CD14-positive monocyte (primary cell): ENCODE data around the gene CSGALNACT2. TPM values are rescaled to one million over a fixed set of nuclear protein-coding genes. Genes with fewer than 3 reads are reported as not detected.

Experiments used
- DNase-seq, 3 donors: peaks; one replicate each; pipeline ENCODE4 v3.0.0-alpha.2; 2011 to 2022
- H2AFZ ChIP-seq: 2 replicates; pipeline ENCODE4 v1.6.0; 2012; ENCODE audit warnings: mild to moderate bottlenecking, low read depth, low read length, inconsistent platforms; ENCODE audit not compliant: insufficient read depth, poor library complexity, severe bottlenecking
- H3K27ac ChIP-seq, 2 donors: 1 replicate in 1 of 2; 2 replicates in 1 of 2; pipeline ENCODE4 v1.5.1; 2012 to 2013; ENCODE audit warnings: low read length in 2 of 2, control low read depth in 1 of 2, inconsistent platforms in 1 of 2, low read depth in 1 of 2, mild to moderate bottlenecking in 1 of 2
- H3K27me3 ChIP-seq, 2 donors: one replicate each; pipeline versions ENCODE4 v1.6.0 to v1.6.1; 2011 to 2013; ENCODE audit warnings: low read length in 2 of 2; ENCODE audit not compliant: control insufficient read depth in 2 of 2, insufficient read depth in 2 of 2
- H3K36me3 ChIP-seq, 2 donors: replicated peaks in 1 of 2; 1 replicate in 1 of 2; 2 replicates in 1 of 2; pipeline versions ENCODE4 v1.5.1 to v1.6.1; 2012 to 2013; ENCODE audit warnings: low read length in 2 of 2, control low read depth in 1 of 2, inconsistent platforms in 1 of 2, mild to moderate bottlenecking in 1 of 2; ENCODE audit not compliant: insufficient read depth in 2 of 2, control insufficient read depth in 1 of 2
- H3K4me1 ChIP-seq, 2 donors: 1 replicate in 1 of 2; 2 replicates in 1 of 2; pipeline versions ENCODE4 v1.5.1 to v1.6.1; 2012 to 2013; ENCODE audit warnings: low read length in 2 of 2, control low read depth in 1 of 2, inconsistent platforms in 1 of 2, mild to moderate bottlenecking in 1 of 2, moderate library complexity in 1 of 2; ENCODE audit not compliant: insufficient read depth in 2 of 2, control insufficient read depth in 1 of 2
- H3K4me2 ChIP-seq: replicated peaks from 2 replicates; pipeline ENCODE3; 2012; ENCODE audit warnings: low read length, moderate library complexity, mild to moderate bottlenecking; ENCODE audit not compliant: poor library complexity, severe bottlenecking; ENCODE audit errors: extremely low read depth
- H3K4me3 ChIP-seq, 3 experiments: fragments of 200-600 bp in 1 of 3; sonication (generic) in 1 of 3; replicated peaks in 1 of 3; 1 replicate in 2 of 3; 2 replicates in 1 of 3; pipeline ENCODE4 v1.5.1; 2011 to 2013; ENCODE audit warnings: low read length in 3 of 3, mild to moderate bottlenecking in 3 of 3, control low read depth in 2 of 3, low read depth in 2 of 3, inconsistent platforms in 1 of 3, moderate library complexity in 1 of 3
- H3K79me2 ChIP-seq: 2 replicates; pipeline ENCODE4 v1.6.0; 2012; ENCODE audit warnings: mild to moderate bottlenecking, control low read depth, inconsistent platforms, low read length, moderate library complexity; ENCODE audit not compliant: insufficient read depth
- H3K9ac ChIP-seq: 2 replicates; pipeline ENCODE4 v1.6.0; 2017; ENCODE audit warnings: low read length, mild to moderate bottlenecking; ENCODE audit not compliant: insufficient read depth, poor library complexity, severe bottlenecking
- H3K9me3 ChIP-seq, 2 donors: replicated peaks in 1 of 2; 1 replicate in 1 of 2; 2 replicates in 1 of 2; pipeline versions ENCODE4 v1.5.1 to v1.6.1; 2012 to 2013; ENCODE audit warnings: low read length in 2 of 2, control low read depth in 1 of 2; ENCODE audit not compliant: control insufficient read depth in 1 of 2, insufficient read depth in 1 of 2
- H4K20me1 ChIP-seq: 2 replicates; pipeline ENCODE4 v1.6.0; 2012; ENCODE audit warnings: mild to moderate bottlenecking, low read length, control low read depth, moderate library complexity; ENCODE audit not compliant: insufficient read depth
- H3K27ac Mint-ChIP-seq, 7 donors: one replicate each; pipeline ENCODE4 v1.8.0; 2020; ENCODE audit warnings: mild to moderate bottlenecking in 7 of 7, mixed read lengths in 7 of 7, moderate library complexity in 6 of 7, inconsistent platforms in 2 of 7
- H3K27me3 Mint-ChIP-seq, 3 donors: one replicate each; pipeline ENCODE4 v1.8.0; 2021 to 2022; ENCODE audit warnings: low read depth in 3 of 3, mild to moderate bottlenecking in 3 of 3, mixed read lengths in 3 of 3, moderate library complexity in 3 of 3, inconsistent platforms in 1 of 3
- H3K36me3 Mint-ChIP-seq, 2 donors: one replicate each; pipeline ENCODE4 v1.8.0; 2020; ENCODE audit warnings: mixed read lengths in 2 of 2, inconsistent platforms in 1 of 2, mild to moderate bottlenecking in 1 of 2
- H3K4me1 Mint-ChIP-seq: one replicate; pipeline ENCODE4 v1.8.0; 2020; ENCODE audit warnings: mild to moderate bottlenecking, mixed read lengths
- H3K4me3 Mint-ChIP-seq, 2 donors: one replicate each; pipeline ENCODE4 v1.8.0; 2020; ENCODE audit warnings: mild to moderate bottlenecking in 2 of 2, mixed read lengths in 2 of 2, moderate library complexity in 1 of 2
- H3K9me3 Mint-ChIP-seq, 7 donors: one replicate each; pipeline ENCODE4 v1.8.0; 2020 to 2022; ENCODE audit warnings: mixed read lengths in 7 of 7, mild to moderate bottlenecking in 6 of 7, moderate library complexity in 6 of 7, inconsistent platforms in 2 of 7
- WGBS: methylation state at CpG from one replicate; pipeline ENCODE4 v1.1.5; 2013; ENCODE audit warnings: missing lambda C conversion rate; ENCODE audit not compliant: insufficient coverage; 5-methylcytosine and 5-hydroxymethylcytosine counted together
- intact Hi-C, 2 donors: fragments of 100-400 bp; cut with micrococcal nuclease; formaldehyde crosslinking; loops; one replicate each; pipeline versions ENCODE4 v1.15.0 to v1.15.1; 2023
- polyA plus RNA-seq, 3 donors: library from polyadenylated mRNA; depleted of rRNA in 1 of 3; unstranded in 2 of 3; stranded (reverse) in 1 of 3; fragments of 300-500 nt in 2 of 3; fragments of >200 nt in 1 of 3; fragmentation: Illumina TruSeq in 2 of 3; gene quantifications; 1 replicate in 2 of 3; 2 replicates in 1 of 3; pipeline ENCODE4 v1.2.3, GENCODE V29; 2012 to 2021
- TF ChIP-seq, protein P1 (sequence below): fragments of 200-600 bp; IDR thresholded peaks from one replicate; pipeline ENCODE4 v1.8.0; 2022; ENCODE audit warnings: antibody characterized with exemption, mild to moderate bottlenecking

The CSGALNACT2 gene
- polyA plus RNA-seq, 3 donors: 43.7 to 80.1 (median 48.2) TPM

GRCh38 chr10:43230101-43230908, 92.1 kb downstream of the CSGALNACT2 start:
- TF ChIP-seq, protein P1, sequence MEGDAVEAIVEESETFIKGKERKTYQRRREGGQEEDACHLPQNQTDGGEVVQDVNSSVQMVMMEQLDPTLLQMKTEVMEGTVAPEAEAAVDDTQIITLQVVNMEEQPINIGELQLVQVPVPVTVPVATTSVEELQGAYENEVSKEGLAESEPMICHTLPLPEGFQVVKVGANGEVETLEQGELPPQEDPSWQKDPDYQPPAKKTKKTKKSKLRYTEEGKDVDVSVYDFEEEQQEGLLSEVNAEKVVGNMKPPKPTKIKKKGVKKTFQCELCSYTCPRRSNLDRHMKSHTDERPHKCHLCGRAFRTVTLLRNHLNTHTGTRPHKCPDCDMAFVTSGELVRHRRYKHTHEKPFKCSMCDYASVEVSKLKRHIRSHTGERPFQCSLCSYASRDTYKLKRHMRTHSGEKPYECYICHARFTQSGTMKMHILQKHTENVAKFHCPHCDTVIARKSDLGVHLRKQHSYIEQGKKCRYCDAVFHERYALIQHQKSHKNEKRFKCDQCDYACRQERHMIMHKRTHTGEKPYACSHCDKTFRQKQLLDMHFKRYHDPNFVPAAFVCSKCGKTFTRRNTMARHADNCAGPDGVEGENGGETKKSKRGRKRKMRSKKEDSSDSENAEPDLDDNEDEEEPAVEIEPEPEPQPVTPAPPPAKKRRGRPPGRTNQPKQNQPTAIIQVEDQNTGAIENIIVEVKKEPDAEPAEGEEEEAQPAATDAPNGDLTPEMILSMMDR: no peak
- Histone ChIP-seq H3K4me3 (no peak overlapping the region), H4K20me1 (no peaks in the 10 kb centered on the region), H3K79me2 (no peaks in the 10 kb centered on the region), H2AFZ (no peak overlapping the region), H3K4me1 (peaks cover 4 to 9% of the 10 kb centered on the region in 2 donors), H3K9ac (no peak overlapping the region), H3K27me3 (peaks cover 2 to 40% of the 10 kb centered on the region in 2 donors), H3K9me3 (peaks cover 0 to 8% of the 10 kb centered on the region in 2 donors), H3K36me3 (no peaks in the 10 kb centered on the region), H3K27ac (no peak overlapping the region), H3K4me2 (no peak overlapping the region)
- WGBS: 32% methylated on average over 31 of the region's 35 CpGs
- no peak for DNase-seq
- Mint-ChIP-seq H3K4me3 (peak overlapping the region in 1 of 2 donors; percentile 64), H3K27ac (no peak overlapping the region), H3K9me3 (peaks cover 0 to 11% (median 0%) of the 10 kb centered on the region in 7 donors), H3K27me3 (peaks cover 32 to 61% (median 52%) of the 10 kb centered on the region in 3 donors), H3K4me1 (peaks cover 13% of the 10 kb centered on the region), H3K36me3 (no peaks in the 10 kb centered on the region)
- intact Hi-C loops: no loop called here

DNA sequence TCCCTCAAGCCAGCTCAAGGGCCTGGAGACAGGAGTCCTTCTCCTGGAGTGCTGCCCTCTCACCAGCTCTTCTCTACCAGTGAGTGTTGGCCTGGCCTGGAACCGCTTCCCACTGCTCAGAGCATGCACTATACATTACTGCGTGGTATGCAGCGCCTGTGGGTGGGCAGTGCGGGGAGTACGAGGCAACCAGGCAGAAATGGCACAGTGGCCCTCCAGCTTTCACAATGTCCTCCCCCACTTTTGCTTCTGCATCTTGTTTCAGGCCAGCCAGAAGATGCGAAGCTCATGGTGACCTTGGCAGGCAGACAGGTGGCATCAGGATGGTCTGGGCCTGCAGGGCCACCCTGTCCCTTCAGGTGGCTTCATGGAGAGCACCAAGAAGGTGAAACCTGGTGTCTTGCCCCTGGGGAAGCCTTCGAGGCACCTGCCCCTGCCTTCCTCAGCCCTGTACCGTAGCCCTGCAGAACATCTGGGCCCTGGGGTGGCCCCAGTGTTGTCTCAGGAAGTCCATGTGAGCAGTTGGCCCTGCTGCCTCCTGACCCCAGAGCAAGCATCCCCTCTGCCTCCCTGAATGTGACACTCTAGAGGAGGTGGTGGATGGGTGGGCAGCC, 92.8 kb downstream of the CSGALNACT2 start:
- no peaks in the 10 kb centered on the region for H3K36me3 ChIP-seq
- no peak overlapping the region for H3K4me3 ChIP-seq
- peaks cover 4 to 9% of the 10 kb centered on the region in 2 donors for H3K4me1 ChIP-seq
- H3K9me3 Mint-ChIP-seq: peaks cover 0 to 11% (median 0%) of the 10 kb centered on the region in 7 donors
- H2AFZ ChIP-seq: no peak overlapping the region
- intact Hi-C loops: no loop called here
- peaks cover 10% of the 10 kb centered on the region for H3K4me1 Mint-ChIP-seq
- no peak overlapping the region for H3K27ac ChIP-seq
- H3K79me2 ChIP-seq: no peaks in the 10 kb centered on the region
- no peak overlapping the region for H3K4me2 ChIP-seq
- peaks cover 0 to 8% of the 10 kb centered on the region in 2 donors for H3K9me3 ChIP-seq
- whole genome bisulfite sequencing: 78% methylated on average over 8 of the region's 8 CpGs
- H3K36me3 Mint-ChIP-seq: no peaks in the 10 kb centered on the region
- H3K27ac Mint-ChIP-seq: no peak overlapping the region
- peaks cover 29 to 58% (median 48%) of the 10 kb centered on the region in 3 donors for H3K27me3 Mint-ChIP-seq
- DNase-seq: no peak
- H4K20me1 ChIP-seq: no peaks in the 10 kb centered on the region
- no peak overlapping the region for H3K9ac ChIP-seq
- peaks cover 2 to 40% of the 10 kb centered on the region in 2 donors for H3K27me3 ChIP-seq
- TF ChIP-seq, protein P1: no peak
- peak overlapping the region in 1 of 2 donors; percentile 39 for H3K4me3 Mint-ChIP-seq
